Nephron (organoid): Measurements from ENCODE around the gene LSAMP.

Experiments used
- H3K27ac Mint-ChIP-seq, 3 experiments: 2 replicates each; pipeline ENCODE4 v1.8.0; 2020; ENCODE audit warnings: mixed read lengths in 3 of 3, mild to moderate bottlenecking in 2 of 3, moderate library complexity in 1 of 3
- H3K27me3 Mint-ChIP-seq: 2 replicates; pipeline ENCODE4 v1.8.0; 2021; ENCODE audit warnings: low read depth, mild to moderate bottlenecking, moderate library complexity, mixed read lengths
- H3K36me3 Mint-ChIP-seq: 2 replicates; pipeline ENCODE4 v1.8.0; 2020; ENCODE audit warnings: low read depth, mixed read lengths
- H3K4me1 Mint-ChIP-seq: 2 replicates; pipeline ENCODE4 v1.8.0; 2020; ENCODE audit warnings: mixed read lengths
- H3K4me3 Mint-ChIP-seq, 3 experiments: 2 replicates each; pipeline ENCODE4 v1.8.0; 2020; ENCODE audit warnings: mild to moderate bottlenecking in 3 of 3, mixed read lengths in 3 of 3, moderate library complexity in 2 of 3
- H3K9me3 Mint-ChIP-seq: 2 replicates; pipeline ENCODE4 v1.8.0; 2020; ENCODE audit warnings: mixed read lengths
- CTCF ChIP-seq, 3 experiments: fragments of 200-600 bp; sonication (generic); IDR thresholded peaks; one replicate each; pipeline ENCODE4 v1.5.0; 2021; ENCODE audit warnings: antibody characterized with exemption in 3 of 3; ENCODE audit not compliant: unreplicated experiment in 3 of 3

The LSAMP gene

GRCh38 chr3:116378077-116378476, 67.2 kb downstream of the LSAMP start:
- no peak overlapping the region for H3K27ac Mint-ChIP-seq
- no peaks in the 10 kb centered on the region for H3K27me3 Mint-ChIP-seq
- H3K36me3 Mint-ChIP-seq = no peaks in the 10 kb centered on the region
- peaks cover 7% of the 10 kb centered on the region for H3K4me1 Mint-ChIP-seq
- TF ChIP-seq CTCF (IDR thresholded peaks at IDR 0.05; ENCODE audit: unreplicated experiment in 3 of 3) = no peak
- no peaks in the 10 kb centered on the region for H3K9me3 Mint-ChIP-seq
- H3K4me3 Mint-ChIP-seq = no peak overlapping the region

DNA sequence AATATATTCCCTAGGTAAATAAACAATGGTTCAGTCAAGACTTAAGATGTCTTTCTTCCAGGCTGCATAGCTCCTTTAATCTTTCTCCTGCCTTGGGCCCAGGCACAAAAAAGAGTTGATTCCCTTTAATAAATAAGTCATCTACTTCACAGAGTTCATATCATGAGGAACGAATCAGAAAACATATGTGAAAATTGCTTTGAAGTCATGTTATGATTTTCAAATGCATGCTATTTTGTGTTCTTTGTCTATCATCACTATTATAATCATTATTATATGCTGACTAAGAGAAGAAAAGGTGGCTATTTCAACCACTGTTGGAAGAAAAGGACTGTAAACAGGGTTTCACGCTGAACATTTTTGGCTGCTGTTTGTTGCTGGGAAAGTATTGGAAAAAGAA, 70.4 kb downstream of the LSAMP start:
- Mint-ChIP-seq H3K27me3 (no peaks in the 10 kb centered on the region), H3K36me3 (no peaks in the 10 kb centered on the region), H3K27ac (peak overlapping the region in 1 of 3 experiments; percentile 46), H3K4me1 (peaks cover 7% of the 10 kb centered on the region), H3K4me3 (no peak overlapping the region), H3K9me3 (no peaks in the 10 kb centered on the region)
- TF ChIP-seq CTCF (IDR thresholded peaks at IDR 0.05; ENCODE audit: unreplicated experiment in 3 of 3) = no peak

- Mint-ChIP-seq H3K27ac (no peak overlapping the region), H3K4me3 (no peak overlapping the region), H3K27me3 (no peaks in the 10 kb centered on the region), H3K9me3 (peaks cover 4% of the 10 kb centered on the region), H3K4me1 (no peaks in the 10 kb centered on the region), H3K36me3 (no peaks in the 10 kb centered on the region)
- no peak for TF ChIP-seq CTCF (IDR thresholded peaks at IDR 0.05; ENCODE audit: unreplicated experiment in 3 of 3)
Observed at GRCh38 chr3:116367761-116368395, 77.4 kb downstream of the LSAMP start.

- H3K4me3 Mint-ChIP-seq = no peak overlapping the region
- TF ChIP-seq CTCF (IDR thresholded peaks at IDR 0.05; ENCODE audit: unreplicated experiment in 3 of 3) = no peak
- H3K4me1 Mint-ChIP-seq = no peaks in the 10 kb centered on the region
- no peaks in the 10 kb centered on the region for H3K27me3 Mint-ChIP-seq
- H3K9me3 Mint-ChIP-seq = peaks cover 9% of the 10 kb centered on the region
- no peak overlapping the region for H3K27ac Mint-ChIP-seq
- H3K36me3 Mint-ChIP-seq = no peaks in the 10 kb centered on the region
Observed at GRCh38 chr3:116356056-116356455, 89.2 kb downstream of the LSAMP start.

GRCh38 chr3:116354382-116354781, 90.9 kb downstream of the LSAMP start:
- H3K36me3 Mint-ChIP-seq = no peaks in the 10 kb centered on the region
- TF ChIP-seq CTCF (IDR thresholded peaks at IDR 0.05; ENCODE audit: unreplicated experiment in 3 of 3) = no peak
- H3K27ac Mint-ChIP-seq = no peak overlapping the region
- H3K4me3 Mint-ChIP-seq = no peak overlapping the region
- H3K9me3 Mint-ChIP-seq = peaks cover 5% of the 10 kb centered on the region
- no peaks in the 10 kb centered on the region for H3K4me1 Mint-ChIP-seq
- no peaks in the 10 kb centered on the region for H3K27me3 Mint-ChIP-seq

DNA sequence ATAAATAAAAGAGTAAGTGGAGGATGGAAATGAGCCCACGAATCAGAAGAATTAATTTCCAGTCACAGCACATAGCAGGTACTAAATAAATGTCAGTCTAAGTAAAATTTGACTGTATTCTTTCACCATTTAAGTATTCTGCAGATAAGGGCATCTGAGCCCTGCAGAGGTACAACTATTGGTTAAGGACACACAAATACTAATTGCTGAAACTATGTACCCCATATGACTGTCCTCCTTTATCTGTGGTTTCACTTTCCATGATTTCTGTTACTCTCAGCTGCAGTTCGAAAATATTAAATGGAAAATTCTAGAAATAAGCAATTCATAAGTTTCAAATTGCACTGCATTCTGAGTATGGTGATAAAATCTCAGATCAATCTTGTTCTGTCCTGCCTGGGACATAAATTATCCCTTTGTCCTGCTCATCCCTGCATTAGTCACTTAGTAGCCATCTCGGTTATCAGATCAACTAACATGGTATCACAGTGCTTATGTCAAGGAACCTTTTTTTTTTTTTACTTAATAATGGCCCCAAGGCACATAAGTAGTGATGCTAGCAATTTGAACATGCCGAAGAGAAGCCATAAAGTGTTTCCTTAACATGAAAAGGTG, 95.1 kb downstream of the LSAMP start:
- Mint-ChIP-seq H3K4me1 (no peaks in the 10 kb centered on the region), H3K4me3 (no peak overlapping the region), H3K27me3 (no peaks in the 10 kb centered on the region), H3K27ac (no peak overlapping the region), H3K9me3 (peaks cover under 1% of the 10 kb centered on the region), H3K36me3 (no peaks in the 10 kb centered on the region)
- no peak for TF ChIP-seq CTCF (IDR thresholded peaks at IDR 0.05; ENCODE audit: unreplicated experiment in 3 of 3)
